Transverse colon (tissue), 4 donors: ENCODE measurements around the gene ST3GAL3. TPM values are rescaled to one million over a fixed set of nuclear protein-coding genes. Genes with fewer than 3 reads are reported as not detected.
"Not testable (repeated sequence)": the region's sequence is repeated elsewhere in the genome, so short reads cannot be mapped to it uniquely, and the experiment has no call there.

Experiments used
- DNase-seq: peaks from one replicate; pipeline ENCODE4 v3.0.0-alpha.2; 2019
- H3K27ac ChIP-seq, 4 donors: fragments of 200-600 bp; sonication (generic); 2 replicates each; pipeline ENCODE4 v1.5.1; 2016 to 2018; ENCODE audit warnings: inconsistent platforms in 4 of 4
- H3K27me3 ChIP-seq: fragments of 200-600 bp; sonication (generic); 2 replicates; pipeline ENCODE4 v1.5.1; 2017; ENCODE audit warnings: inconsistent platforms
- H3K36me3 ChIP-seq, 4 donors: fragments of 200-600 bp; sonication (generic); 2 replicates each; pipeline ENCODE4 v1.5.1; 2017 to 2019; ENCODE audit warnings: inconsistent platforms in 4 of 4
- H3K4me1 ChIP-seq, 4 donors: fragments of 200-600 bp; sonication (generic); 2 replicates each; pipeline ENCODE4 v1.5.1; 2017 to 2020; ENCODE audit warnings: inconsistent platforms in 4 of 4
- H3K4me3 ChIP-seq, 4 donors: fragments of 200-600 bp; sonication (generic); 1 replicate in 1 of 4; 2 replicates in 3 of 4; pipeline versions ENCODE4 v1.5.1 to v1.6.1; 2017 to 2019; ENCODE audit warnings: inconsistent platforms in 4 of 4
- H3K9me3 ChIP-seq, 2 donors: fragments of 200-600 bp; sonication (generic); 2 replicates each; pipeline ENCODE4 v1.5.1; 2017 to 2019; ENCODE audit warnings: inconsistent platforms in 2 of 2
- EP300 ChIP-seq: sonication (generic); formaldehyde crosslinking; IDR thresholded peaks from one replicate; pipeline ENCODE4 v1.6.1; 2017; ENCODE audit warnings: antibody characterized with exemption, low read depth
- POLR2A ChIP-seq: fragments of 450-650 bp; IDR thresholded peaks from one replicate; pipeline ENCODE4 v1.6.1; 2016; ENCODE audit warnings: antibody characterized with exemption, mild to moderate bottlenecking, moderate library complexity
- POLR2AphosphoS5 ChIP-seq, 3 donors: sonication (generic); formaldehyde crosslinking; IDR thresholded peaks; one replicate each; pipeline ENCODE4 v1.6.1; 2016; ENCODE audit warnings: antibody characterized with exemption in 3 of 3
- WGBS, 2 donors: methylation state at CpG; one replicate each; pipeline ENCODE4 v1.1.5; 2018; ENCODE audit warnings: low coverage in 1 of 2; 5-methylcytosine and 5-hydroxymethylcytosine counted together
- in situ Hi-C, 4 donors: fragments of 200-750 bp; cut with MboI; loops; one replicate each; pipeline versions ENCODE4 v1.15.0 to v1.15.1; 2017; ENCODE audit warnings: low sequenced_read_pairs in 3 of 4, low pct_ligation_motif_present in 1 of 4, low pct_unique_long_range_greater_than_20kb in 1 of 4
- intact Hi-C: fragments of 100-400 bp; cut with DNase I; formaldehyde crosslinking; loops from one replicate; pipeline ENCODE4 v1.15.1; 2023; ENCODE audit warnings: low total_unique reads
- total RNA-seq, 4 donors: library from RNA; depleted of rRNA; stranded (reverse); fragments of >200 nt; gene quantifications; one replicate each; pipeline ENCODE4 v1.1.0, GENCODE V29; 2016
- TF ChIP-seq, protein P1 (sequence below), 5 experiments: fragments of 200-600 bp in 3 of 5; fragments of 450-650 bp in 2 of 5; sonication (generic) in 3 of 5; IDR thresholded peaks; 1 replicate in 2 of 5; 2 replicates in 3 of 5; pipeline ENCODE4 v1.5.1; 2016 to 2017; ENCODE audit warnings: antibody characterized with exemption in 5 of 5, inconsistent platforms in 3 of 5, mild to moderate bottlenecking in 2 of 5, moderate library complexity in 1 of 5

ST3GAL3 gene
- total RNA-seq, 4 donors from 2014 or later = 4.8 to 23.9 (median 9.7) TPM

DNA sequence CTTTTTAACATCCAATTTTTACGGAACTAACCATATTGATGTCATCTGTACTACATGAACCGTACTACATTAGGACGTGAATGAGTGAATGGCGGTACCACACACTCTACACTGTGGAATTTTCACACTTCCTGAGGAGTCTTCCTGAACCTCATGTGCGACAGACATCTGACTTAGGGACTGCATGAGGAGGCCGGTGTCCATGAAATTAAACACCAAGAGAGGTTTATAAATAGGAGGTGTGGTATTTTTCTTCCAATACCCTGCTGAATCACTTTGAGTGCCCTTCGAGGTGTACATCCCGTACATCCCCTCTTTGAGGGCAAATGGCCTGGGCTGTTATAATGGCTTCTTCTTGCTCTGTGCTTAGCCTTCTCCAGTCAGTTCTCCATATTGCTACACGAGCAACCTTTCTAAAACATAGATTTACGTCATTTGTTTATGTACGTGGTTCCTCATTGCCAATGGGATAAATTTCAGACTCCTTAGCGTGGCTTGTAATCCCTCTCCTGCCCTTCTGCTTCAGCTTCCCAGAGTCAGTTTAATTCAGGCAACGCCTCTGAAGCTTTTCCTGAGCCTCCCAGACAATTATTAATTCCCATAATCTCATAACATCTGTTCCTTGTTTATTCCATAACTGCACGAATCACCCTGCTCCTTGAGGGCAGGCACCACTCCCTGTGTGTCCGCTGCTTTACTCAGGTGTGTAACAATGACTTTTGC is 9.4 kb downstream of the ST3GAL3 start:
- Histone ChIP-seq H3K36me3 (no peaks in the 10 kb centered on the region), H3K4me3 (no peak overlapping the region), H3K27me3 (no peaks in the 10 kb centered on the region), H3K9me3 (no peaks in the 10 kb centered on the region), H3K4me1 (no peaks in the 10 kb centered on the region), H3K27ac (no peak overlapping the region)
- intact Hi-C loops = no loop called here
- in situ Hi-C loops = no loop called here
- TF ChIP-seq POLR2A = no peak
- no peak for TF ChIP-seq POLR2AphosphoS5 (IDR thresholded peaks at IDR 0.05)
- TF ChIP-seq, protein P1, sequence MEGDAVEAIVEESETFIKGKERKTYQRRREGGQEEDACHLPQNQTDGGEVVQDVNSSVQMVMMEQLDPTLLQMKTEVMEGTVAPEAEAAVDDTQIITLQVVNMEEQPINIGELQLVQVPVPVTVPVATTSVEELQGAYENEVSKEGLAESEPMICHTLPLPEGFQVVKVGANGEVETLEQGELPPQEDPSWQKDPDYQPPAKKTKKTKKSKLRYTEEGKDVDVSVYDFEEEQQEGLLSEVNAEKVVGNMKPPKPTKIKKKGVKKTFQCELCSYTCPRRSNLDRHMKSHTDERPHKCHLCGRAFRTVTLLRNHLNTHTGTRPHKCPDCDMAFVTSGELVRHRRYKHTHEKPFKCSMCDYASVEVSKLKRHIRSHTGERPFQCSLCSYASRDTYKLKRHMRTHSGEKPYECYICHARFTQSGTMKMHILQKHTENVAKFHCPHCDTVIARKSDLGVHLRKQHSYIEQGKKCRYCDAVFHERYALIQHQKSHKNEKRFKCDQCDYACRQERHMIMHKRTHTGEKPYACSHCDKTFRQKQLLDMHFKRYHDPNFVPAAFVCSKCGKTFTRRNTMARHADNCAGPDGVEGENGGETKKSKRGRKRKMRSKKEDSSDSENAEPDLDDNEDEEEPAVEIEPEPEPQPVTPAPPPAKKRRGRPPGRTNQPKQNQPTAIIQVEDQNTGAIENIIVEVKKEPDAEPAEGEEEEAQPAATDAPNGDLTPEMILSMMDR (IDR thresholded peaks at IDR 0.05) = no peak
- no peak for TF ChIP-seq EP300
- no peak for DNase-seq
- 81 to 92% methylated on average over 10 to 15 of the region's 15 CpGs for WGBS, 2 donors

DNA sequence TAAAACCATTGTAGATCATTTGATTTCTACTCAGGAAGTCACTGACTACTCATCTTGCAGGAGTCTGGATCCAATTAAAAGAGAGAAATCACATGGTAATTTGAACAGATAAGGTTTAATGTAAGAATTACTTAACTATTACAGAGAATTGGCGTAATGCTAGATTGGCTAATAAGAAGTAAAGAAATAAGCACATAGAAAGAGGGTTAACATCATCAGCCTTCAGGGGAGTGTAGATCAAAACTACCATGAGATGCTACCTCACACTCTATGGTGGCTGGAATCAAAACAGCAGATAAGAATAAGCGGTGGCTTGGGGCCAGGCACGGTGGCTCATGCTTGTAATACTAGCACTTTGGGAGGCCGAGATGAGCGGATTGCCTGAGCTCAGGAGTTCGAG is 11.7 kb downstream of the ST3GAL3 start:
- in situ Hi-C loops (no loop called here), intact Hi-C loops (no loop called here)
- Histone ChIP-seq H3K27me3 (no peaks in the 10 kb centered on the region), H3K4me1 (no peaks in the 10 kb centered on the region), H3K36me3 (no peaks in the 10 kb centered on the region), H3K9me3 (no peaks in the 10 kb centered on the region), H3K27ac (no peak overlapping the region), H3K4me3 (no peak overlapping the region)
- TF ChIP-seq POLR2AphosphoS5 (IDR thresholded peaks at IDR 0.05) (no peak), POLR2A (no peak)
- TF ChIP-seq, protein P1 (IDR thresholded peaks at IDR 0.05) = no peak
- DNase-seq = no peak
- WGBS, 2 donors = 92 to 94% methylated on average over 1 to 6 of the region's 6 CpGs

DNA sequence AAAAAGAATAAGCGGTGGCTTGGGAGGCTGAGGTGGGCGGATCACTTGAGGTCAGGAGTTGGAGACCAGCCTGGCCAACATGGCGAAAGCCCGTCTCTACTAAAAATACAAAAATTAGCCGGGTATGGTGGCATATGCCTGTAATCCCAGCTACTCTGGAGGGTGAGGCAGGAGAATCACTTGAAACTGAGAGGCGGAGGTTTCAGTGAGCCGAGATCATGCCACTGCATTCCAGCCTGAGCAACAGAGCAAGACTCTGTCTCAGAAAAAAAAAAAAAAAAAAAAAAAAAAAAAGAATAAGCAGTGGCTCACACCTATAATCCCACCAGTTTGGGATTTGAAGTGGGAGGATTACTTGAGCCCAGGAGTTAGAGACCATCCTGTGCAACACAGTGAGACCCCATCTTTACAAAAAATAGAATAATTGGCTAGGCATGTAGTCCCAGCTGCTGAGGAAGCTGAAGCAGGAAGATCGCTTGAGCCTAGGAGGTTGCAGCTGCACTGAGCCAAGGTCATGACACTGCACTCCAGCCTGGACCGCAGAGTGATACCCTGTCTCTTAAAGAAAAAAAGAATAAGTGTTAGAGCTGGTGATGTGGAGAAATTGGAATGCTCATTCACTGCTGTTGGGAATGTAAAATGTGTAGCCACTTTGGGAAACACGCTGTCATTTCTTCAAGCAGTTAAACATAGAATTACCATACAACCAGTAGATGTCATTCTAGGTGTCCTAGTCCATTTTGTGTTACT is 12.5 kb downstream of the ST3GAL3 start:
- H3K4me1 ChIP-seq, DNase-seq, intact Hi-C loops, H3K9me3 ChIP-seq, H3K27me3 ChIP-seq, H3K36me3 ChIP-seq, H3K4me3 ChIP-seq, H3K27ac ChIP-seq, in situ Hi-C loops: not testable (repeated sequence)
- 88% methylated on average over 5 to 10 of the region's 10 CpGs for WGBS, 2 donors

DNA sequence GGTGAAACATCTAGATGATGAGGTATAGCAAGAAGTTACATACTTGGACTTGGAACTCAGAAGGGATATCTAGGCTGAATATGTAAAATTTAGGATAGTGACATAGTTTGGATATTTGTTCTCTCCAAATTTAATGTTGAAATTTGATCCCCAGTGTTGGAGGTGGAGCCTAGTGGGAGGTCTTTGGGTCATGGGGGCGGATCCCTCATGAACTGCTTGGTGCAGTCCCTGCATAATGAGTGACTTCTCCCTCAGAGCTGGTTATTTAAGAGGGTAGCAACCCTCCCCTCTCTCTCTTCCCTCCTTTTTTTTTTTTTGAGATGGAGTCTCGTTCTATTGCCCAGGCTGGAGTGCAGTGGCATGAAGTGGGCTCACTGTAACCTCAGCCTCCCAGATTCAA is 15.5 kb downstream of the ST3GAL3 start:
- no peaks in the 10 kb centered on the region for H3K27me3 ChIP-seq
- H3K9me3 ChIP-seq = no peaks in the 10 kb centered on the region
- in situ Hi-C loops = no loop called here
- WGBS, 2 donors = 87% methylated on average over 2 of the region's 2 CpGs; no CpG with 5 or more reads in 1 of the 2 donors
- DNase-seq = no peak
- no peak for TF ChIP-seq POLR2AphosphoS5 (IDR thresholded peaks at IDR 0.05)
- no peak for TF ChIP-seq POLR2A
- TF ChIP-seq, protein P1 (IDR thresholded peaks at IDR 0.05) = no peak
- TF ChIP-seq EP300 = no peak
- no peaks in the 10 kb centered on the region for H3K36me3 ChIP-seq
- H3K4me1 ChIP-seq = no peaks in the 10 kb centered on the region
- H3K4me3 ChIP-seq = no peak overlapping the region
- H3K27ac ChIP-seq = no peak overlapping the region
- intact Hi-C loops = no loop called here
